SK-N-SH (cell line): ENCODE data around the gene MAN2C1. TPM values are rescaled to one million over a fixed set of nuclear protein-coding genes. Genes with fewer than 3 reads are reported as not detected.
"Not testable (repeated sequence)": the region's sequence is repeated elsewhere in the genome, so short reads cannot be mapped to it uniquely, and the experiment has no call there.

Experiments
- CTCF ChIA-PET: fragments of 300-600, 350-600 bp; formaldehyde crosslinking; extraction: SDS; loops from one replicate; lab custom pipeline; 2021; lab: Yijun Ruan, JAX
- POLR2A ChIA-PET: fragments of 350-600 bp; sonication (Branson Sonifier 250); formaldehyde crosslinking; extraction: SDS; loops from one replicate; lab custom pipeline; 2020; ENCODE audit warnings: antibody characterized with exemption, inconsistent platforms; lab: Yijun Ruan, JAX
- DNase-seq: peaks from one replicate; pipeline ENCODE4 v3.0.0; 2012
- H2AFZ ChIP-seq: fragments of 200-600 bp; sonication (generic); 2 replicates; pipeline ENCODE4 v1.8.1; 2016; ENCODE audit warnings: antibody characterized with exemption, mild to moderate bottlenecking, low read depth
- H3F3A ChIP-seq: fragments of 200-600 bp; sonication (generic); replicated peaks from 2 replicates; pipeline ENCODE3; 2016; ENCODE audit warnings: antibody characterized with exemption, mild to moderate bottlenecking; ENCODE audit not compliant: insufficient read depth
- H3K27ac ChIP-seq, 2 experiments: fragments of 200-500 bp in 1 of 2; fragments of 200-600 bp in 1 of 2; sonication (Bioruptor generic) in 1 of 2; sonication (generic), shearing (Covaris generic) in 1 of 2; 2 replicates each; pipeline versions ENCODE4 v1.5.1 to v1.6.1; 2014 to 2016; ENCODE audit warnings: low read depth in 2 of 2, inconsistent platforms in 1 of 2, low read length in 1 of 2, mild to moderate bottlenecking in 1 of 2, mixed read lengths in 1 of 2
- H3K27me3 ChIP-seq: fragments of 200-600 bp; sonication (generic), shearing (Covaris generic); 2 replicates; pipeline ENCODE4 v1.6.1; 2016; ENCODE audit warnings: mixed run types; ENCODE audit not compliant: insufficient read depth
- H3K36me3 ChIP-seq, 2 experiments: fragments of 200-500 bp in 1 of 2; fragments of 200-600 bp in 1 of 2; sonication (Bioruptor generic) in 1 of 2; sonication (generic) in 1 of 2; replicated peaks in 1 of 2; 2 replicates each; pipeline versions ENCODE3 to v1.5.1; 2014 to 2016; ENCODE audit warnings: low read length in 1 of 2, mild to moderate bottlenecking in 1 of 2; ENCODE audit not compliant: insufficient read depth in 2 of 2, control insufficient read depth in 1 of 2
- H3K4me1 ChIP-seq, 2 experiments: fragments of 200-500 bp in 1 of 2; fragments of 200-600 bp in 1 of 2; sonication (Bioruptor generic) in 1 of 2; sonication (generic), shearing (Covaris generic) in 1 of 2; 2 replicates each; pipeline versions ENCODE4 v1.5.1 to v1.6.1; 2014 to 2016; ENCODE audit warnings: low read depth in 1 of 2, low read length in 1 of 2, mixed run types in 1 of 2; ENCODE audit not compliant: insufficient read depth in 2 of 2, control insufficient read depth in 1 of 2
- H3K4me2 ChIP-seq: fragments of 200-600 bp; sonication (generic), shearing (Covaris generic); 2 replicates; pipeline ENCODE4 v1.6.1; 2017; ENCODE audit warnings: mixed run types
- H3K4me3 ChIP-seq, 2 experiments: fragments of 200-500 bp in 1 of 2; fragments of 200-600 bp in 1 of 2; sonication (Bioruptor generic) in 1 of 2; sonication (generic), shearing (Covaris generic) in 1 of 2; 2 replicates each; pipeline versions ENCODE4 v1.5.1 to v1.8.1; 2014 to 2016; ENCODE audit warnings: low read depth in 2 of 2, inconsistent platforms in 1 of 2, low read length in 1 of 2, mild to moderate bottlenecking in 1 of 2, mixed read lengths in 1 of 2, moderate library complexity in 1 of 2
- H3K79me2 ChIP-seq: fragments of 200-600 bp; sonication (generic); 2 replicates; pipeline ENCODE4 v1.8.1; 2017; ENCODE audit warnings: mild to moderate bottlenecking; ENCODE audit not compliant: insufficient read depth
- H3K9ac ChIP-seq: fragments of 200-600 bp; sonication (generic); 2 replicates; pipeline ENCODE4 v1.6.1; 2017; ENCODE audit warnings: mixed run types
- H3K9me2 ChIP-seq: fragments of 200-600 bp; sonication (generic); 2 replicates; pipeline ENCODE4 v1.6.1; 2017; ENCODE audit warnings: mixed run types
- H3K9me3 ChIP-seq: fragments of 200-600 bp; sonication (generic); 2 replicates; pipeline ENCODE4 v1.6.1; 2017; ENCODE audit warnings: mixed run types, mild to moderate bottlenecking, moderate library complexity
- H4K20me1 ChIP-seq: fragments of 200-600 bp; sonication (generic); 2 replicates; pipeline ENCODE4 v1.6.1; 2017; ENCODE audit warnings: mild to moderate bottlenecking, mixed run types; ENCODE audit not compliant: insufficient read depth
- EP300 ChIP-seq, 2 experiments: IDR thresholded peaks; 2 replicates each; pipeline versions ENCODE4 v1.4.0 to v1.6.1; 2012; ENCODE audit warnings: borderline replicate concordance in 1 of 2, low read depth in 1 of 2, low read length in 1 of 2
- EZH2phosphoT487 ChIP-seq: fragments of 200-600 bp; sonication (generic); IDR thresholded peaks from 2 replicates; pipeline ENCODE4 v1.6.1; 2017; ENCODE audit warnings: low read depth, mixed run types, mild to moderate bottlenecking, antibody characterized with exemption, moderate library complexity, borderline replicate concordance
- POLR2AphosphoS5 ChIP-seq: IDR thresholded peaks from 2 replicates; pipeline ENCODE4 v1.6.1; 2012; ENCODE audit warnings: low read depth, low read length
- RCOR1 ChIP-seq: fragments of 150-350 bp; IDR thresholded peaks from 2 replicates; pipeline ENCODE4 v1.6.1; 2017; ENCODE audit warnings: antibody characterized with exemption, low read length
- YY1 ChIP-seq: IDR thresholded peaks from 2 replicates; pipeline ENCODE4 v1.4.0; 2012; ENCODE audit warnings: low read depth, mild to moderate bottlenecking
- WGBS: methylation state at CpG from one replicate; pipeline ENCODE4 v1.1.6; 2017; ENCODE audit warnings: low lambda C conversion rate; 5-methylcytosine and 5-hydroxymethylcytosine counted together
- polyA plus RNA-seq, 3 experiments: library from polyadenylated mRNA; depleted of rRNA; stranded (reverse); fragments of >200 nt; gene quantifications; 2 replicates each; pipeline ENCODE4 v1.2.3, GENCODE V29; 2012
- TF ChIP-seq, protein P1 (sequence below): IDR thresholded peaks from 2 replicates; pipeline ENCODE4 v1.4.0; 2012; ENCODE audit warnings: low read depth, borderline replicate concordance
- TF ChIP-seq, protein P2 (sequence below): IDR thresholded peaks from 2 replicates; pipeline ENCODE4; 2012

The MAN2C1 gene
- polyA plus RNA-seq, 1 of the 3 experiments (the other 2 are of a cell fraction): 132 TPM

DNA sequence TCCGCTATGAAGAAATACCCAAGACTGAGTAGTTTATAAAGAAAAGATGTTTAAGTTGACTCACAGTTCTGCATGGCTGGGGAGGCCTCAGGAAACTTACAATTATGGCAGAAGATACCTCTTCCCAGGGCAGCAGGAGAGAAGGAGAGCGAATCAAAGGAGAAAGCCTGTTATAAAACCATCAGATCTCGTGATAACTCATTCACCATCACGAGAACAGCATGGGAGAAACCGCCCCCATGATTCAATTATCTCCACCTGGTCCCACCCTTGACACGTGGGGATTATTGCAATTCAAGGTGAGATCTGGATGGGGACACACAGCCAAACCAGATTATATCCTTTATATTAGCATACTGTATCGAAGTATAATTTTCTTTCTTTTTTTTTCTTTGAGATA, 36.3 kb downstream of the MAN2C1 start:
- H3K36me3 ChIP-seq, H3K9ac ChIP-seq, DNase-seq, H2AFZ ChIP-seq, H3K27ac ChIP-seq, H3K9me3 ChIP-seq, H3K9me2 ChIP-seq, POLR2A ChIA-PET, H3F3A ChIP-seq, H3K4me1 ChIP-seq, H4K20me1 ChIP-seq, H3K4me2 ChIP-seq, H3K4me3 ChIP-seq, H3K27me3 ChIP-seq, CTCF ChIA-PET: not testable (repeated sequence)
- peaks cover 14% of the 10 kb centered on the region for H3K79me2 ChIP-seq
- 54% methylated on average over 7 of the region's 7 CpGs for WGBS

DNA sequence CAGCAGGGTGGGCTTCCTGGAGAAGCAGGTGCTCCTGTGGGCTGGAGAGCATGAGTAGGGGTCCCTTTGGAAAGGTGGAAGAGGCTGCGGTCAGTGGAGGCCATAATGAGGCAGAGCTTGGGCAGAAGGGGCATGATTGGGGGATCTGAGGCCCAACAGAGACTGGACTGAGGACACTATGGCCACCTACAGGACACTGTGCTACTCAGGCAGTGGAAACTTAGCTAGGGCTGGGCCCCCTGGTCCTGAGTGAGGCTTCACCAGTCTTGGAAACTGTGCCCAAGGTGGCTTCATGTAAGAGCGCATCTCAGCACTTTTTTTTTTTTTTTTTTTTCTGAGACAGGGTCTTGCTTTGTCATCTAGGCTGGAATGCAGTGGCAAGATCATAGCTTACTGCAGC, 38.8 kb downstream of the MAN2C1 start:
- H3K27ac ChIP-seq: no peak overlapping the region
- no peaks in the 10 kb centered on the region for H3K36me3 ChIP-seq
- H3K4me1 ChIP-seq: no peaks in the 10 kb centered on the region
- no peaks in the 10 kb centered on the region for H4K20me1 ChIP-seq
- TF ChIP-seq, protein P1, sequence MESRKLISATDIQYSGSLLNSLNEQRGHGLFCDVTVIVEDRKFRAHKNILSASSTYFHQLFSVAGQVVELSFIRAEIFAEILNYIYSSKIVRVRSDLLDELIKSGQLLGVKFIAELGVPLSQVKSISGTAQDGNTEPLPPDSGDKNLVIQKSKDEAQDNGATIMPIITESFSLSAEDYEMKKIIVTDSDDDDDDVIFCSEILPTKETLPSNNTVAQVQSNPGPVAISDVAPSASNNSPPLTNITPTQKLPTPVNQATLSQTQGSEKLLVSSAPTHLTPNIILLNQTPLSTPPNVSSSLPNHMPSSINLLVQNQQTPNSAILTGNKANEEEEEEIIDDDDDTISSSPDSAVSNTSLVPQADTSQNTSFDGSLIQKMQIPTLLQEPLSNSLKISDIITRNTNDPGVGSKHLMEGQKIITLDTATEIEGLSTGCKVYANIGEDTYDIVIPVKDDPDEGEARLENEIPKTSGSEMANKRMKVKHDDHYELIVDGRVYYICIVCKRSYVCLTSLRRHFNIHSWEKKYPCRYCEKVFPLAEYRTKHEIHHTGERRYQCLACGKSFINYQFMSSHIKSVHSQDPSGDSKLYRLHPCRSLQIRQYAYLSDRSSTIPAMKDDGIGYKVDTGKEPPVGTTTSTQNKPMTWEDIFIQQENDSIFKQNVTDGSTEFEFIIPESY: no peak
- TF ChIP-seq EP300 (IDR thresholded peaks at IDR 0.05; ENCODE audit: borderline replicate concordance in 1 of 2, low read depth in 1 of 2, low read length in 1 of 2): no peak
- TF ChIP-seq YY1: no peak
- no peak for TF ChIP-seq RCOR1
- no peak for TF ChIP-seq POLR2AphosphoS5
- TF ChIP-seq EZH2phosphoT487: no peak
- TF ChIP-seq, protein P2, sequence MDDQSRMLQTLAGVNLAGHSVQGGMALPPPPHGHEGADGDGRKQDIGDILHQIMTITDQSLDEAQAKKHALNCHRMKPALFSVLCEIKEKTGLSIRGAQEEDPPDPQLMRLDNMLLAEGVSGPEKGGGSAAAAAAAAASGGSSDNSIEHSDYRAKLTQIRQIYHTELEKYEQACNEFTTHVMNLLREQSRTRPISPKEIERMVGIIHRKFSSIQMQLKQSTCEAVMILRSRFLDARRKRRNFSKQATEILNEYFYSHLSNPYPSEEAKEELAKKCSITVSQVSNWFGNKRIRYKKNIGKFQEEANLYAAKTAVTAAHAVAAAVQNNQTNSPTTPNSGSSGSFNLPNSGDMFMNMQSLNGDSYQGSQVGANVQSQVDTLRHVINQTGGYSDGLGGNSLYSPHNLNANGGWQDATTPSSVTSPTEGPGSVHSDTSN: no peak
- no peaks in the 10 kb centered on the region for H3K9me3 ChIP-seq
- CTCF ChIA-PET: no interaction called here
- no peaks in the 10 kb centered on the region for H3K9me2 ChIP-seq
- H3K4me3 ChIP-seq: no peak overlapping the region
- 83% methylated on average over 2 of the region's 2 CpGs for WGBS
- POLR2A ChIA-PET: no interaction called here
- DNase-seq: no peak
- no peaks in the 10 kb centered on the region for H3F3A ChIP-seq
- H2AFZ ChIP-seq: no peak overlapping the region
- H3K9ac ChIP-seq: no peak overlapping the region
- H3K4me2 ChIP-seq: no peak overlapping the region
- no peaks in the 10 kb centered on the region for H3K79me2 ChIP-seq
- H3K27me3 ChIP-seq: no peaks in the 10 kb centered on the region
